Kidney (tissue), 14 donors: Measurements from ENCODE around the gene KIAA1586. TPM values are rescaled to one million over a fixed set of nuclear protein-coding genes. Genes with fewer than 3 reads are reported as not detected.
A peak's percentile ranks its signal among the peaks of the same experiment; 100 is the strongest.

Experiments used
- DNase-seq, 5 donors: peaks; one replicate each; pipeline ENCODE4 v3.0.0-alpha.2; 2013 to 2020
- FAIRE-seq: peaks from 2 replicates; lab custom pipeline; 2012; peaks lifted over from hg19 to GRCh38; lab: Jason Lieb, UNC
- H3K27ac ChIP-seq, 2 donors: one replicate each; pipeline ENCODE4 v1.7.0; 2013; ENCODE audit warnings: low read depth in 2 of 2, low read length in 2 of 2, inconsistent platforms in 1 of 2
- H3K27me3 ChIP-seq: one replicate; pipeline ENCODE4 v1.7.1; 2013; ENCODE audit warnings: low read length, inconsistent platforms; ENCODE audit not compliant: control insufficient read depth, insufficient read depth
- H3K36me3 ChIP-seq, 3 donors: one replicate each; pipeline versions ENCODE4 v1.7.0 to v1.7.1; 2013; ENCODE audit warnings: low read length in 3 of 3, control low read depth in 1 of 3, inconsistent platforms in 1 of 3; ENCODE audit not compliant: insufficient read depth in 3 of 3, control insufficient read depth in 2 of 3
- H3K4me1 ChIP-seq, 3 donors: one replicate each; pipeline versions ENCODE4 v1.7.0 to v1.7.1; 2013; ENCODE audit warnings: low read length in 3 of 3, inconsistent platforms in 1 of 3, low read depth in 1 of 3; ENCODE audit not compliant: control insufficient read depth in 2 of 3, insufficient read depth in 2 of 3
- H3K4me3 ChIP-seq, 3 donors: one replicate each; pipeline versions ENCODE4 v1.7.0 to v1.8.1; 2013; ENCODE audit warnings: low read length in 3 of 3, control low read depth in 1 of 3, inconsistent platforms in 1 of 3
- H3K9ac ChIP-seq, 3 donors: one replicate each; pipeline versions ENCODE4 v1.7.0 to v1.7.1; 2013; ENCODE audit warnings: low read length in 3 of 3, control low read depth in 1 of 3, inconsistent platforms in 1 of 3
- H3K9me3 ChIP-seq, 3 donors: one replicate each; pipeline versions ENCODE4 v1.7.0 to v1.7.1; 2013; ENCODE audit warnings: low read length in 3 of 3, control low read depth in 1 of 3, inconsistent platforms in 1 of 3; ENCODE audit not compliant: control insufficient read depth in 2 of 3, insufficient read depth in 1 of 3
- intact Hi-C: fragments of 100-400 bp; cut with DNase I; formaldehyde crosslinking; loops from one replicate; pipeline ENCODE4 v1.11.1; 2022
- polyA plus RNA-seq: library from polyadenylated mRNA; stranded (reverse); fragments of 350-450 nt; fragmentation: Illumina TruSeq; extraction: RNeasy Lipid Tissue Mini Kit (QIAGEN cat#74804); gene quantifications from one replicate; pipeline ENCODE4 v1.2.3, GENCODE V29; 2014; ENCODE audit warnings: low read depth, low replicate concordance; ENCODE audit not compliant: insufficient read depth
- total RNA-seq: library from RNA; stranded (reverse); fragmentation: NEBNext Ultra II Directional; extraction: Animal tissue kit (Norgen Biotek cat#: 25700); gene quantifications from one replicate; pipeline ENCODE4 v1.2.1, GENCODE V29; 2021
- TF ChIP-seq, protein P1 (sequence below): IDR thresholded peaks from 3 replicates; pipeline ENCODE4 v1.5.1; 2012; ENCODE audit warnings: mild to moderate bottlenecking, moderate library complexity, borderline replicate concordance; ENCODE audit not compliant: insufficient read depth; ENCODE audit errors: extremely low read depth
- donor health status: control.
- donor health status: control.
- donor health status: control.
- donor health status: control.
- donor health status: control.
- donor health status: DM: yes; HTN: yes; CAD: no.
- donor health status: Normal renal cell carcinoma (clear cell type).

Gene KIAA1586
- total and polyA plus RNA-seq, 2 donors from 2014 or later = 4.4 to 13.7 TPM

- Histone ChIP-seq H3K4me1 (no peaks in the 10 kb centered on the region), H3K9me3 (no peaks in the 10 kb centered on the region), H3K9ac (no peak overlapping the region), H3K27me3 (no peaks in the 10 kb centered on the region), H3K36me3 (no peaks in the 10 kb centered on the region), H3K4me3 (no peak overlapping the region), H3K27ac (no peak overlapping the region)
- TF ChIP-seq, protein P1, sequence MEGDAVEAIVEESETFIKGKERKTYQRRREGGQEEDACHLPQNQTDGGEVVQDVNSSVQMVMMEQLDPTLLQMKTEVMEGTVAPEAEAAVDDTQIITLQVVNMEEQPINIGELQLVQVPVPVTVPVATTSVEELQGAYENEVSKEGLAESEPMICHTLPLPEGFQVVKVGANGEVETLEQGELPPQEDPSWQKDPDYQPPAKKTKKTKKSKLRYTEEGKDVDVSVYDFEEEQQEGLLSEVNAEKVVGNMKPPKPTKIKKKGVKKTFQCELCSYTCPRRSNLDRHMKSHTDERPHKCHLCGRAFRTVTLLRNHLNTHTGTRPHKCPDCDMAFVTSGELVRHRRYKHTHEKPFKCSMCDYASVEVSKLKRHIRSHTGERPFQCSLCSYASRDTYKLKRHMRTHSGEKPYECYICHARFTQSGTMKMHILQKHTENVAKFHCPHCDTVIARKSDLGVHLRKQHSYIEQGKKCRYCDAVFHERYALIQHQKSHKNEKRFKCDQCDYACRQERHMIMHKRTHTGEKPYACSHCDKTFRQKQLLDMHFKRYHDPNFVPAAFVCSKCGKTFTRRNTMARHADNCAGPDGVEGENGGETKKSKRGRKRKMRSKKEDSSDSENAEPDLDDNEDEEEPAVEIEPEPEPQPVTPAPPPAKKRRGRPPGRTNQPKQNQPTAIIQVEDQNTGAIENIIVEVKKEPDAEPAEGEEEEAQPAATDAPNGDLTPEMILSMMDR = no peak
- FAIRE-seq (no peak), DNase-seq (no peak)
- intact Hi-C loops = no loop called here
Observed at GRCh38 chr6:57013521-57013926, 33.0 kb upstream of the KIAA1586 start.

- TF ChIP-seq, protein P1 = no peak
- H3K9me3 ChIP-seq = no peaks in the 10 kb centered on the region
- no peaks in the 10 kb centered on the region for H3K27me3 ChIP-seq
- no peak for FAIRE-seq
- H3K36me3 ChIP-seq = no peaks in the 10 kb centered on the region
- no peaks in the 10 kb centered on the region for H3K4me1 ChIP-seq
- no peak overlapping the region for H3K27ac ChIP-seq
- H3K4me3 ChIP-seq = no peak overlapping the region
- intact Hi-C loops = no loop called here
- peak in 1 of 5 donors; percentile 57 for DNase-seq
- no peak overlapping the region for H3K9ac ChIP-seq
Observed at GRCh38 chr6:57017069-57017468, 29.4 kb upstream of the KIAA1586 start.

DNA sequence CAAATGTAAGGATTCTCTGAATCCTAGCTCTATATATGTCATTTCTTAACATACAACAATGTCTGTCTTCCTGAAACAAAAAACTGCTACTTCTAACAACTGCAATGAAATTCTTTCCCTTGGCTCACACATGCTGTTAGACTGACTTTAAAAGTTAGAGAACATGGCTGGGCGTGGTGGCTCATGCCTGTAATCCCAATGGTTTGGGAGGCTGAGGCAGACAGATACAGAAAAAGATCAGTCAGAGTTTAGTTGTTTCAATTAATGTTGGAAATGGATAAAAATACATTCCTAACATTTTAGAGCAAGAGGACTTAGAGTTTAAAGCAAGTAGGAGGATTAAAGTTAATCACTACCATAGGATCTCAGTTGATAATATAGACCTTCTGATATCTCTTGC is 28.7 kb upstream of the KIAA1586 start:
- no peaks in the 10 kb centered on the region for H3K36me3 ChIP-seq
- intact Hi-C loops = no loop called here

DNA sequence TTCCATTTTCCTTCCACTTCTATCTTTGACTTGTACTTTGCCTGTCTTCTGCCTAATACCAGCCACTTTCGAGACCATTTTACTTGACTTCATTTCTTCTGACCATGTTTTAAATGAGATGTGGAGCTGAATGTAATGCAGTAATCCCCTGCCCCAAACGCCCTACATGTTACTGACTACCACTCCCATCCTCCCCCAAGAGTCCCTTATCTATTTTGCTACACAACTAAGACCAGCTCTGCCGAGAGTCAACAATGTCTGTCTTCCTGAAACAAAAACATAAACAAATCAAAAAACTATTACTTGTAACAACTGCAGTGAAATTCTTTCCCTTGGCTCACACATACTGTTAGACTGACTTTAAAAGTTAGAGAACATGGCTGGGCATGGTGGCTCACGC is 27.1 kb upstream of the KIAA1586 start:
- TF ChIP-seq, protein P1 = no peak
- Histone ChIP-seq H3K4me3 (no peak overlapping the region), H3K36me3 (no peaks in the 10 kb centered on the region), H3K27me3 (no peaks in the 10 kb centered on the region), H3K9me3 (no peaks in the 10 kb centered on the region), H3K4me1 (no peaks in the 10 kb centered on the region), H3K9ac (no peak overlapping the region), H3K27ac (no peak overlapping the region)
- no peak for DNase-seq
- no peak for FAIRE-seq
- intact Hi-C loops = no loop called here

More for the DNA sequence above, 28.7 kb upstream of the KIAA1586 start:
- DNase-seq (no peak), FAIRE-seq (no peak)
- H3K4me1 ChIP-seq = no peaks in the 10 kb centered on the region
- no peaks in the 10 kb centered on the region for H3K27me3 ChIP-seq
- TF ChIP-seq, protein P1 = no peak
- no peaks in the 10 kb centered on the region for H3K9me3 ChIP-seq
- H3K9ac ChIP-seq = no peak overlapping the region
- H3K4me3 ChIP-seq = no peak overlapping the region
- H3K27ac ChIP-seq = no peak overlapping the region
